ENCODE data around the gene ZCCHC14.

The ZCCHC14 gene

GRCh38 chr16:87356491-87356853 lies 136.4 kb downstream of the ZCCHC14 start:
- H3K27ac ChIP-seq, result no peak overlapping the region
- TF ChIP-seq, protein P1, sequence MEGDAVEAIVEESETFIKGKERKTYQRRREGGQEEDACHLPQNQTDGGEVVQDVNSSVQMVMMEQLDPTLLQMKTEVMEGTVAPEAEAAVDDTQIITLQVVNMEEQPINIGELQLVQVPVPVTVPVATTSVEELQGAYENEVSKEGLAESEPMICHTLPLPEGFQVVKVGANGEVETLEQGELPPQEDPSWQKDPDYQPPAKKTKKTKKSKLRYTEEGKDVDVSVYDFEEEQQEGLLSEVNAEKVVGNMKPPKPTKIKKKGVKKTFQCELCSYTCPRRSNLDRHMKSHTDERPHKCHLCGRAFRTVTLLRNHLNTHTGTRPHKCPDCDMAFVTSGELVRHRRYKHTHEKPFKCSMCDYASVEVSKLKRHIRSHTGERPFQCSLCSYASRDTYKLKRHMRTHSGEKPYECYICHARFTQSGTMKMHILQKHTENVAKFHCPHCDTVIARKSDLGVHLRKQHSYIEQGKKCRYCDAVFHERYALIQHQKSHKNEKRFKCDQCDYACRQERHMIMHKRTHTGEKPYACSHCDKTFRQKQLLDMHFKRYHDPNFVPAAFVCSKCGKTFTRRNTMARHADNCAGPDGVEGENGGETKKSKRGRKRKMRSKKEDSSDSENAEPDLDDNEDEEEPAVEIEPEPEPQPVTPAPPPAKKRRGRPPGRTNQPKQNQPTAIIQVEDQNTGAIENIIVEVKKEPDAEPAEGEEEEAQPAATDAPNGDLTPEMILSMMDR (conservative IDR thresholded peaks at IDR 0.05), result no peak
- TF ChIP-seq ZFX (IDR thresholded peaks at IDR 0.05), result no peak
